ENCODE measurements around the gene SHROOM1. TPM values are rescaled to one million over a fixed set of nuclear protein-coding genes. Genes with fewer than 3 reads are reported as not detected.

The SHROOM1 gene
- total and polyA plus RNA-seq, 2 of the 8 experiments (the other 6 are each of a cell fraction or from before 2014, with no cell fraction given) = 3.9 to 5.2 TPM

GRCh38 chr5:132774896-132775295 lies 55.6 kb downstream of the SHROOM1 start:
- Histone ChIP-seq H2BK20ac (ENCODE audit: low read length) (no peak overlapping the region), H3K4me2 (ENCODE audit: insufficient read depth in 1 of 2, low read depth in 2 of 2, low read length in 2 of 2) (no peak overlapping the region; a peak in 1 of 4 replicates), H3K4ac (replicated peaks; ENCODE audit: insufficient read length, low read depth, low read length) (no peak overlapping the region), H3K27ac (ENCODE audit: low read depth, low read length) (no peak overlapping the region), H2BK15ac (ENCODE audit: low read length) (no peak overlapping the region), H3K79me2 (ENCODE audit: control insufficient read depth in 1 of 2, insufficient read depth in 2 of 2, low read length in 2 of 2) (peaks cover 0 to 7% of the 10 kb centered on the region in 2 experiments; a peak in 1 of 4 replicates), H3K18ac (ENCODE audit: extremely low read depth, low read length) (no peak overlapping the region), H3K4me3 (ENCODE audit: extremely low read depth in 1 of 4, insufficient read depth in 2 of 4, low read depth in 3 of 4, low read length in 4 of 4) (no peak overlapping the region), H3K4me1 (replicated peaks in 1 of 4; ENCODE audit: control insufficient read depth in 3 of 4, insufficient read depth in 4 of 4, low read length in 3 of 4) (peaks cover 0 to 24% (median 6%) of the 10 kb centered on the region in 4 experiments; a peak in 5 of 7 replicates), H3K23ac (ENCODE audit: insufficient read length) (no peak overlapping the region), H3K14ac (ENCODE audit: insufficient read length) (no peak overlapping the region), H4K20me1 (replicated peaks in 1 of 2; ENCODE audit: control insufficient read depth in 1 of 2, insufficient read depth in 2 of 2, low read length in 2 of 2) (peaks cover 3 to 9% of the 10 kb centered on the region in 2 experiments), H2AFZ (ENCODE audit: low read length) (no peak overlapping the region), H3K9ac (replicated peaks in 1 of 4; ENCODE audit: extremely low read depth in 1 of 4, low read depth in 3 of 4, low read length in 3 of 4) (no peak overlapping the region), H4K5ac (ENCODE audit: insufficient read length, low read depth, low read length) (no peak overlapping the region), H3K27me3 (replicated peaks in 1 of 4; ENCODE audit: control insufficient read depth in 3 of 4, extremely low read depth in 1 of 4, insufficient read depth in 3 of 4, low read length in 3 of 4) (peaks cover 2 to 49% (median 33%) of the 10 kb centered on the region in 4 experiments), H2BK120ac (replicated peaks; ENCODE audit: low read depth, low read length) (no peak overlapping the region), H3K23me2 (ENCODE audit: low read depth, low read length) (peaks cover 10% of the 10 kb centered on the region), H2BK5ac (ENCODE audit: low read depth, low read length) (no peak overlapping the region), H3K36me3 (ENCODE audit: control insufficient read depth in 2 of 4, insufficient read depth in 4 of 4, low read length in 3 of 4) (no peaks in the 10 kb centered on the region), H2BK12ac (ENCODE audit: low read depth, low read length) (no peak overlapping the region), H3K56ac (replicated peaks; ENCODE audit: insufficient read length, low read depth, low read length) (no peak overlapping the region), H2AK5ac (ENCODE audit: low read depth, low read length) (no peak overlapping the region), H3K79me1 (ENCODE audit: low read depth, low read length) (peaks cover 2% of the 10 kb centered on the region; the same call in 1 of the 2 replicates), H4K8ac (ENCODE audit: extremely low read depth, insufficient read depth, low read length) (no peak overlapping the region), H3K9me3 (ENCODE audit: insufficient read depth in 2 of 2, low read depth in 1 of 2, low read length in 1 of 2) (no peaks in the 10 kb centered on the region), H4K91ac (replicated peaks; ENCODE audit: insufficient read length, low read length) (no peak overlapping the region)
- WGBS, 2 experiments (ENCODE audit: extremely low coverage in 1 of 2, insufficient coverage in 1 of 2, insufficient read length in 1 of 2, insufficient replicate concordance in 2 of 2, low coverage in 1 of 2, low lambda C conversion rate in 2 of 2, missing lambda C conversion rate in 1 of 2) = 90% methylated on average over 5 of the region's 5 CpGs; no CpG with 5 or more reads in 1 of the 2 experiments
- ChIA-PET CTCF (ENCODE audit: partially characterized antibody) (interaction anchor here (0.6 to 6.6 kb wide), 7 partner anchors 10 to 49 kb away, joined by 3 to 58 read pairs (median 10); partner anchors contain the start of gene CCNI2), POLR2A (ENCODE audit: partially characterized antibody) (no interaction called here)
- TF ChIP-seq POLR2AphosphoS5 (IDR thresholded peaks at IDR 0.05; ENCODE audit: low read depth, low read length) (no peak), RBBP5 (IDR thresholded peaks at IDR 0.05; ENCODE audit: borderline replicate concordance, low read depth, low read length) (no peak), RFX5 (IDR thresholded peaks at IDR 0.05; ENCODE audit: borderline replicate concordance, low read depth, low read length) (no peak), SIN3A (conservative IDR thresholded peaks at IDR 0.05 in 1 of 2, IDR thresholded peaks at IDR 0.05 in 1 of 2; ENCODE audit: low read depth in 1 of 2, low read length in 2 of 2) (no peak)
- FAIRE-seq (no peak), DNase-seq (ENCODE audit: low read depth in 1 of 2, low spot score in 2 of 2) (no peak)

Measured in H1 (cell line).